DOHH2 (cell line): ENCODE results near the gene IL9.

ENCODE experiments used
- H3F3A ChIP-seq: fragments of 200-600 bp; sonication (generic), shearing (Covaris generic); 2 replicates; pipeline ENCODE4 v1.6.0; 2016; ENCODE audit warnings: antibody characterized with exemption, mild to moderate bottlenecking; ENCODE audit not compliant: control insufficient read depth, insufficient read depth
- H3K27ac ChIP-seq: fragments of 200-600 bp; sonication (generic); 2 replicates; pipeline ENCODE4 v1.5.1; 2014; ENCODE audit warnings: low read depth, mild to moderate bottlenecking, low read length, moderate library complexity
- H3K27me3 ChIP-seq: fragments of 200-600 bp; sonication (generic); 2 replicates; pipeline ENCODE4 v1.6.1; 2014; ENCODE audit warnings: mild to moderate bottlenecking, low read length, mixed read lengths; ENCODE audit not compliant: control insufficient read depth
- H3K36me3 ChIP-seq: fragments of 200-600 bp; sonication (generic); 2 replicates; pipeline ENCODE4 v1.6.1; 2014; ENCODE audit warnings: mild to moderate bottlenecking, low read length, moderate library complexity, mixed read lengths; ENCODE audit not compliant: control insufficient read depth
- H3K4me1 ChIP-seq: fragments of 200-600 bp; sonication (generic); 2 replicates; pipeline ENCODE4 v1.6.1; 2014; ENCODE audit warnings: mild to moderate bottlenecking, low read length, mixed read lengths; ENCODE audit not compliant: control insufficient read depth
- H3K4me2 ChIP-seq: fragments of 200-600 bp; sonication (generic); 2 replicates; pipeline ENCODE4 v1.6.0; 2014; ENCODE audit warnings: mild to moderate bottlenecking, low read length, moderate library complexity
- H3K4me3 ChIP-seq: fragments of 200-600 bp; sonication (generic); 2 replicates; pipeline ENCODE4 v1.5.1; 2014; ENCODE audit warnings: mild to moderate bottlenecking, low read length, mixed read lengths
- H3K79me2 ChIP-seq: fragments of 200-600 bp; sonication (generic); 2 replicates; pipeline ENCODE4 v1.6.1; 2014; ENCODE audit warnings: mild to moderate bottlenecking, low read length, mixed read lengths; ENCODE audit not compliant: control insufficient read depth
- H3K9me2 ChIP-seq: fragments of 200-600 bp; sonication (generic); replicated peaks from 2 replicates; pipeline ENCODE4 v1.6.1; 2014; ENCODE audit warnings: mild to moderate bottlenecking, low read length, mixed read lengths; ENCODE audit not compliant: control insufficient read depth
- H3K9me3 ChIP-seq: fragments of 200-600 bp; sonication (generic); 2 replicates; pipeline ENCODE4 v1.6.1; 2014; ENCODE audit warnings: antibody characterized with exemption, low read length, mixed read lengths; ENCODE audit not compliant: control insufficient read depth, insufficient read depth
- H4K20me1 ChIP-seq: fragments of 200-600 bp; sonication (generic); 2 replicates; pipeline ENCODE4 v1.6.0; 2014; ENCODE audit warnings: low read depth, mild to moderate bottlenecking, antibody characterized with exemption, low read length, moderate library complexity; ENCODE audit not compliant: control insufficient read depth, insufficient read depth
- CTCF ChIP-seq: fragments of 200-600 bp; sonication (generic); IDR thresholded peaks from one replicate; pipeline ENCODE4 v1.5.1; 2014; ENCODE audit warnings: antibody characterized with exemption, mild to moderate bottlenecking, low read depth, low read length; ENCODE audit not compliant: poor library complexity, severe bottlenecking
- EZH2phosphoT487 ChIP-seq: fragments of 200-600 bp; sonication (generic); IDR thresholded peaks from 2 replicates; pipeline ENCODE4 v1.6.1; 2017; ENCODE audit warnings: borderline replicate concordance, mild to moderate bottlenecking, antibody characterized with exemption, low read length, moderate library complexity, mixed read lengths

IL9 gene

GRCh38 chr5:135890296-135890695 lies 5.3 kb downstream of the IL9 start:
- Histone ChIP-seq H3F3A (no peaks in the 10 kb centered on the region), H3K9me3 (no peaks in the 10 kb centered on the region), H3K4me1 (peaks cover 5% of the 10 kb centered on the region; the same call in 1 of the 2 replicates), H3K4me3 (no peak overlapping the region), H3K27me3 (peaks cover 8% of the 10 kb centered on the region), H4K20me1 (no peaks in the 10 kb centered on the region), H3K9me2 (no peaks in the 10 kb centered on the region), H3K79me2 (no peaks in the 10 kb centered on the region), H3K4me2 (no peak overlapping the region), H3K27ac (no peak overlapping the region), H3K36me3 (no peaks in the 10 kb centered on the region)
- TF ChIP-seq CTCF (no peak), EZH2phosphoT487 (no peak)

DNA sequence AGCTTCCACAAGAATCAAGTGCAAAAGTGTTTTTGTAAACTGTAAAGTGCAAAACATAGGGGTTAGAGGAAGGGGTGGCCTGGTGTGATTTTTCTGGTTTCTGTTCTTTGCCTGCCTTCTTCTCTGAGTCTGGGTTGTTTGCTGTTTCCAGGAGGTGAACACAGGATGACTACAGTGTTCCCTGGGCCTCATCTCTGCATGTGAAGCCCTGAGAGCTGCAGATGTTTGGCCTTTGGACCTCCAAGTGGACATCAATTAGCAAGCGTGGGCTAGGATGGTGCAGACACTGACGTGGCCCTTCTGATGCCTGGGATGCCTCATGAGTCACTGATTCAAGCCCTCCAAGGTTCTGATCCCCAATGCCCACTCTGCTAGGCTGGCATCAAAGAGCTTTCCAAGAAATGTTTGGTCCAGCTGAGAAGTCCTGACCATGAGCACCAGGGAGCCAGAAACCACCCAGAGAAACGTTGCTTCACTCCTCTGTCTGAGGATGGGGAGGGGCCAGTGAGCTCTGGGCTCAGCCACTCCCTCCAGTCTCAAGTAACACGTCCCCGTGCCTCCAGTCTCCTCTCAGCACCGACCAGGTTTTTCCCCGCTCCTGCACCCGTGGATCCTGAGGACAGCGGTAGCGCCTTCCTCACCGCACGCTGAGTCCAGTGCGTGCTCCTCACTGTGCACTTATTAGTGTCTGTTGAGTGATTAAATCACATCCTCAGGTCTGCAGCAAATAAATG lies 7.6 kb downstream of the IL9 start:
- H3K27me3 ChIP-seq: peaks cover 2% of the 10 kb centered on the region; the same call in 1 of the 2 replicates
- no peaks in the 10 kb centered on the region for H3K9me2 ChIP-seq
- H4K20me1 ChIP-seq: no peaks in the 10 kb centered on the region
- H3K27ac ChIP-seq: no peak overlapping the region
- peaks cover 5% of the 10 kb centered on the region; the same call in 1 of the 2 replicates for H3K4me1 ChIP-seq
- H3F3A ChIP-seq: no peaks in the 10 kb centered on the region
- no peaks in the 10 kb centered on the region for H3K9me3 ChIP-seq
- H3K79me2 ChIP-seq: no peaks in the 10 kb centered on the region
- no peaks in the 10 kb centered on the region for H3K36me3 ChIP-seq
- peak overlapping the region; percentile 44; the same call in 1 of the 2 replicates for H3K4me2 ChIP-seq
- H3K4me3 ChIP-seq: no peak overlapping the region
- TF ChIP-seq EZH2phosphoT487 (no peak), CTCF (no peak)

DNA sequence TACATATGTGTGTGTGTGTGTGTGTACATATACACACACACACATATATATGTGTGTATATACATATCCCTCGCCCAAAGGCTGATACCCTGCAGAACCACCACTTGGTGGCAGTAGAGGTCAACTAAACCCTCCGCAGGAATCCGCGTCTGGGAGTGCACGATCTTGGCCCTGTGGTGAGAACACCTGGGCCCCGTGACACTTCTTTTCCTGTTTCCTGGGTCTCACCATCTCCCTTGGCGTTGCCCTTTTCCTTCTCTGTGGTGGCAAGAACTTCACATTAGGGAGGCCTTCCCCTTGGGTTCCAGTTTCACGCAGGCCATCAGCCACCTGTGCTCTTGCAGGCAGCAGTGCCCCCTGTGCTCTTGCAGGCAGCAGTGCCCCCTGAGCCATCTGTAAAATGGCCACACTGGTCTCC lies 8.2 kb downstream of the IL9 start:
- Histone ChIP-seq H3K4me2 (peak overlapping the region; percentile 44), H3K4me3 (no peak overlapping the region), H3K36me3 (no peaks in the 10 kb centered on the region), H3K9me3 (no peaks in the 10 kb centered on the region), H3K79me2 (no peaks in the 10 kb centered on the region), H3K27ac (no peak overlapping the region), H3F3A (no peaks in the 10 kb centered on the region), H4K20me1 (no peaks in the 10 kb centered on the region), H3K9me2 (no peaks in the 10 kb centered on the region), H3K27me3 (no peaks in the 10 kb centered on the region), H3K4me1 (peaks cover 5% of the 10 kb centered on the region; the same call in 1 of the 2 replicates)
- TF ChIP-seq EZH2phosphoT487: no peak
- TF ChIP-seq CTCF: peak; percentile 88
